ENCODE measurements around the gene TRIM74.
"Not testable (repeated sequence)": the region's sequence is repeated elsewhere in the genome, so short reads cannot be mapped to it uniquely, and the experiment has no call there.

- TF ChIP-seq CTCF (IDR thresholded peaks at IDR 0.05; ENCODE audit: low read depth, low read length); EZH2phosphoT487 (IDR thresholded peaks at IDR 0.05; ENCODE audit: low read depth): not testable (repeated sequence)
These were observed at the start of gene TRIM74 for GRCh38 chr7:72968980-72969516.
